ENCODE results near the gene POLR2B.
"Not testable (repeated sequence)": the region's sequence is repeated elsewhere in the genome, so short reads cannot be mapped to it uniquely, and the experiment has no call there.

The POLR2B gene

GRCh38 chr4:56978750-56979303, at the start of gene POLR2B:
TSS of gene POLR2B (plus strand) at chr4:56978896. CDS start at chr4:56978986, 90 bp downstream.
- TF ChIP-seq ZNF274 (IDR thresholded peaks at IDR 0.05; ENCODE audit: low read depth, low read length) = no peak
- peak within 1 kb of the TSS; percentile 96 for H3K4me3 ChIP-seq (ENCODE audit: low read length)

- no peak overlapping the region for H3K4me3 ChIP-seq (ENCODE audit: low read length)
- TF ChIP-seq ZNF274 (IDR thresholded peaks at IDR 0.05; ENCODE audit: low read depth, low read length) = no peak
These were observed 48.1 kb upstream of the POLR2B start for GRCh38 chr4:56930638-56931037.

- no peak overlapping the region for H3K4me3 ChIP-seq (ENCODE audit: low read length)
- no peak for TF ChIP-seq ZNF274 (IDR thresholded peaks at IDR 0.05; ENCODE audit: low read depth, low read length)
These were observed 46.8 kb upstream of the POLR2B start for GRCh38 chr4:56931924-56932323.

- H3K4me3 ChIP-seq (ENCODE audit: low read length) = no peak overlapping the region
- TF ChIP-seq ZNF274 (IDR thresholded peaks at IDR 0.05; ENCODE audit: low read depth, low read length) = no peak
These were observed 41.4 kb upstream of the POLR2B start for GRCh38 chr4:56937262-56937661.

GRCh38 chr4:56939826-56940225, 38.9 kb upstream of the POLR2B start:
- H3K4me3 ChIP-seq (ENCODE audit: low read length) = not testable (repeated sequence)

GRCh38 chr4:56940403-56940802, 38.3 kb upstream of the POLR2B start:
- no peak overlapping the region for H3K4me3 ChIP-seq (ENCODE audit: low read length)
- TF ChIP-seq ZNF274 (IDR thresholded peaks at IDR 0.05; ENCODE audit: low read depth, low read length) = no peak

- H3K4me3 ChIP-seq (ENCODE audit: low read length) = no peak overlapping the region
- TF ChIP-seq ZNF274 (IDR thresholded peaks at IDR 0.05; ENCODE audit: low read depth, low read length) = no peak
These were observed 37.7 kb upstream of the POLR2B start for GRCh38 chr4:56940971-56941370.

GRCh38 chr4:56941403-56941802, 37.3 kb upstream of the POLR2B start:
- no peak for TF ChIP-seq ZNF274 (IDR thresholded peaks at IDR 0.05; ENCODE audit: low read depth, low read length)
- H3K4me3 ChIP-seq (ENCODE audit: low read length) = no peak overlapping the region

GRCh38 chr4:56953680-56954520, 24.8 kb upstream of the POLR2B start:
- no peak for TF ChIP-seq ZNF274 (IDR thresholded peaks at IDR 0.05; ENCODE audit: low read depth, low read length)
- H3K4me3 ChIP-seq (ENCODE audit: low read length) = no peak overlapping the region

GRCh38 chr4:56958111-56958517, 20.6 kb upstream of the POLR2B start:
- no peak overlapping the region for H3K4me3 ChIP-seq (ENCODE audit: low read length)
- no peak for TF ChIP-seq ZNF274 (IDR thresholded peaks at IDR 0.05; ENCODE audit: low read depth, low read length)

- no peak overlapping the region for H3K4me3 ChIP-seq (ENCODE audit: low read length)
- TF ChIP-seq ZNF274 (IDR thresholded peaks at IDR 0.05; ENCODE audit: low read depth, low read length) = no peak
These were observed 19.6 kb upstream of the POLR2B start for GRCh38 chr4:56959100-56959499.

GRCh38 chr4:56961107-56961500, 17.6 kb upstream of the POLR2B start:
- no peak for TF ChIP-seq ZNF274 (IDR thresholded peaks at IDR 0.05; ENCODE audit: low read depth, low read length)
- H3K4me3 ChIP-seq (ENCODE audit: low read length) = no peak overlapping the region

- TF ChIP-seq ZNF274 (IDR thresholded peaks at IDR 0.05; ENCODE audit: low read depth, low read length) = no peak
- no peak overlapping the region for H3K4me3 ChIP-seq (ENCODE audit: low read length)
These were observed 7.3 kb upstream of the POLR2B start for GRCh38 chr4:56971383-56971782.

- TF ChIP-seq ZNF274 (IDR thresholded peaks at IDR 0.05; ENCODE audit: low read depth, low read length) = no peak
- no peak overlapping the region for H3K4me3 ChIP-seq (ENCODE audit: low read length)
These were observed 6.3 kb upstream of the POLR2B start for GRCh38 chr4:56972389-56972788.

- no peak overlapping the region for H3K4me3 ChIP-seq (ENCODE audit: low read length)
- TF ChIP-seq ZNF274 (IDR thresholded peaks at IDR 0.05; ENCODE audit: low read depth, low read length) = no peak
These were observed 5.9 kb upstream of the POLR2B start for GRCh38 chr4:56972809-56973208.

Measured in GM08714 (cell line).